ENCODE results near the gene TASOR2. TPM values are rescaled to one million over a fixed set of nuclear protein-coding genes. Genes with fewer than 3 reads are reported as not detected.

The TASOR2 gene
- total and polyA plus RNA-seq, 2 of the 4 experiments (the other 2 are of a cell fraction), result 19.4 to 53.6 TPM

GRCh38 chr10:5697342-5697741 is 12.7 kb downstream of the TASOR2 start:
- peaks cover 28 to 52% of the 10 kb centered on the region in 2 experiments for H3K79me1 ChIP-seq (ENCODE audit: low read depth in 1 of 2, low read length in 2 of 2)
- H3K23ac ChIP-seq (ENCODE audit: low read depth, low read length), result no peak overlapping the region
- no peak overlapping the region for H2AK5ac ChIP-seq (ENCODE audit: low read depth, low read length)
- no peak for ATAC-seq (ENCODE audit: low read depth)
- peaks cover 5% of the 10 kb centered on the region for H3K4me1 ChIP-seq (ENCODE audit: control insufficient read depth, insufficient read depth, low read length)
- in situ Hi-C loops (cut with MboI; ENCODE audit: low sequenced_read_pairs) (no loop called here), intact Hi-C loops (cut with micrococcal nuclease) (no loop called here), dilution Hi-C loops (cut with HindIII; ENCODE audit: low sequenced_read_pairs, unreplicated experiment) (no loop called here)
- H3K4ac ChIP-seq (ENCODE audit: low read depth, low read length), result no peak overlapping the region
- no peak overlapping the region for H3K4me2 ChIP-seq (ENCODE audit: low read depth, low read length)
- no peak overlapping the region for H2BK5ac ChIP-seq (ENCODE audit: low read depth, low read length, poor library complexity, severe bottlenecking)
- H4K91ac ChIP-seq (ENCODE audit: insufficient read depth, low read depth, low read length), result no peak overlapping the region
- H2AFZ ChIP-seq (replicated peaks; ENCODE audit: low read length, poor library complexity), result no peak overlapping the region
- TF ChIP-seq FOS (IDR thresholded peaks at IDR 0.05; ENCODE audit: low read depth, low read length) (no peak), BHLHE40 (IDR thresholded peaks at IDR 0.05; ENCODE audit: low read depth, low read length) (no peak), RCOR1 (IDR thresholded peaks at IDR 0.05; ENCODE audit: insufficient replicate concordance, low read length) (no peak), POLR2A (IDR thresholded peaks at IDR 0.05; ENCODE audit: low read depth, low read length) (no peak), RFX5 (IDR thresholded peaks at IDR 0.05; ENCODE audit: low read depth, low read length) (no peak), RAD21 (IDR thresholded peaks at IDR 0.05; ENCODE audit: low read length) (no peak), CHD1 (IDR thresholded peaks at IDR 0.05; ENCODE audit: low read depth, low read length) (no peak), MAZ (IDR thresholded peaks at IDR 0.05; ENCODE audit: borderline replicate concordance, low read depth, low read length) (no peak), CTCF (conservative IDR thresholded peaks at IDR 0.05; ENCODE audit: low read depth, low read length) (no peak), MXI1 (IDR thresholded peaks at IDR 0.05; ENCODE audit: borderline replicate concordance, low read depth, low read length) (no peak), MAFK (IDR thresholded peaks at IDR 0.05; ENCODE audit: low read depth, low read length) (no peak), SMC3 (IDR thresholded peaks at IDR 0.05; ENCODE audit: low read depth, low read length) (no peak), USF2 (IDR thresholded peaks at IDR 0.05; ENCODE audit: low read depth, low read length) (no peak), ELK1 (IDR thresholded peaks at IDR 0.05; ENCODE audit: borderline replicate concordance, low read depth, low read length) (no peak), CEBPB (IDR thresholded peaks at IDR 0.05; ENCODE audit: low read depth, low read length) (no peak), NFE2L2 (IDR thresholded peaks at IDR 0.05; ENCODE audit: low read depth, low read length) (no peak)
- H2AK9ac ChIP-seq (replicated peaks; ENCODE audit: low read depth, low read length, poor library complexity), result no peak overlapping the region
- no peak overlapping the region for H3K18ac ChIP-seq (ENCODE audit: low read depth, low read length)
- no peak overlapping the region for H3K56ac ChIP-seq (ENCODE audit: extremely low read depth, insufficient read depth, low read length)
- H3K27ac ChIP-seq (ENCODE audit: insufficient read depth, low read length), result no peak overlapping the region
- no peak overlapping the region for H4K8ac ChIP-seq (ENCODE audit: low read depth in 2 of 2, low read length in 2 of 2)
- ChIA-PET POLR2A (ENCODE audit: unreplicated experiment) (no interaction called here), CTCF (no interaction called here)
- H4K5ac ChIP-seq (ENCODE audit: low read depth, low read length), result no peak overlapping the region
- no peaks in the 10 kb centered on the region for H3K36me3 ChIP-seq (ENCODE audit: control insufficient read depth, insufficient read depth, low read length)
- H3K27me3 ChIP-seq (ENCODE audit: control insufficient read depth, insufficient read depth, low read length), result no peaks in the 10 kb centered on the region
- DNase-seq, result no peak
- H3K9me1 ChIP-seq (ENCODE audit: insufficient read depth, low read length), result no peaks in the 10 kb centered on the region
- H4K20me1 ChIP-seq (ENCODE audit: insufficient read depth, low read length), result peaks cover 21% of the 10 kb centered on the region
- no peak overlapping the region for H2BK20ac ChIP-seq (ENCODE audit: low read depth, low read length)
- BruUV-seq (replicated peaks), result no TSS peak
- H2BK15ac ChIP-seq (ENCODE audit: low read depth, low read length), result no peak overlapping the region
- no peak overlapping the region for H3K9ac ChIP-seq (ENCODE audit: low read depth, low read length)
- no peak overlapping the region for H3K4me3 ChIP-seq (ENCODE audit: insufficient read depth, low read depth, low read length)
- no peak overlapping the region for H3K14ac ChIP-seq (replicated peaks; ENCODE audit: low read depth, low read length)
- no peaks in the 10 kb centered on the region for H3K9me3 ChIP-seq (ENCODE audit: control insufficient read depth, insufficient read depth, low read length)
- no CpG with 5 or more reads among the region's 2 CpGs for WGBS, 2 experiments (ENCODE audit: extremely low coverage in 2 of 2, insufficient read length in 1 of 2)
- H2BK120ac ChIP-seq (ENCODE audit: low read depth, low read length), result no peak overlapping the region
